GM18909 (cell line): Measurements from ENCODE around the gene ELAVL1.

Experiments
- ATAC-seq: cut with Tn5 transposase; IDR thresholded peaks from one replicate; pipeline ENCODE4 v1.9.1; 2021; ENCODE audit warnings: mild to moderate bottlenecking; ENCODE audit not compliant: unreplicated experiment, poor library complexity

Gene ELAVL1

DNA sequence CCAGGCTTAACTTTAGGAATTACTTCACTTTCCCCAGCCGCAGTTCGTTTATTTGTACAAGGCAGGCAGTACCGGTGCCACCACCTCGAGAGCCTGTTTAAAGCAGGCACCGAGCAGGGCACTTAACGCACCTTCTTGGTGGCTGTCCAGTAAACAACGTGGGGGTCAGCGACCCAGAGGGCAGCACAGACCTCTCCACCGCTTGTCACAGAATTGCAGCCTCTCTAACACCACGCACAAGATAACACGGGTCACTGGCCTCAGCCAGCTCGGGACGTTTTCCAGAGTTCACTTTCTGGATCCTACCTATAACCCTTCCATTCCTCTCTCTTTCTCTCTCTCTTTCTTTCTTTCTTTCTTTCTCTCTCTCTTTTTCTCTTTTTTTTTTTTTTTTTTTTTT, 16.8 kb upstream of the ELAVL1 start:
- ATAC-seq, result no peak

DNA sequence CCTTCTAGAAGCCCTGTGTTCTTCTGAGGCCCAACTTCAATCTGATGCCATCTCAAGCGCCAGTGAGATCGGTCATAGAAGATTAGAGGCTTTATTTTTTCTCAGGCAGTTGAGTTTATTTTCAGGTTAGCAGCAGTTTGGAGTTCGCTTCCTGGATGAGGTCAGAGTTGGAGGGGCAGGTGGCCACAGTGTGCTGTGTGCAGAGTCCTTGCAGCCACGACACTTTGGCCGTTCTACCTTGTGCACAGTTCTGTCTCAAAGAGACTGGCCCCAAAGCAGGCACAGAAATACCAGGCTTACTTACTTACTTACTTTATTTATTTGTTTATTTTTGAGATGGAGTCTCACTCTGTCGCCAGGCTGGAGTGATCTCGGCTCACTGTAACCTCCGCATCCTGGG, 15.9 kb upstream of the ELAVL1 start:
- ATAC-seq, result no peak

DNA sequence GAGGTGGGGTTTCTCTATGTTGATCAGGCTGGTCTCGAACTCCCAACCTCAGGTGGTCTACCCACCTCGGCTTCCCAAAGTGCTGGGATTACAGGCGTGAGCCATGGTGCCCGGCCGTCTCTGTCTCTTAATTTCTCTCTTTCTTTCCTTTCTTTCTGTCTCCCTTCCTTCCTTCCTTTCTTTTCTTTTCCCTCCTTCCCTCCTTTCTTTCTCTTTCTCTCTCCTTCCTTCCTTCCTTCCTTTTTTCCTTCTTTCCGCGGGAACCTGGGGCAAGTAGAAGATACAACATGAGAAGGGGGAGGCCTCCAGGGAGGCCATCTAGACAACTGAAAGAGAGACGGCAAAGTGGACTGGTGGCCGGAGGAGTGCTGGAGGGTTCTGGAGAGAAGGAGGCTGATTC, 15.2 kb upstream of the ELAVL1 start:
- no peak for ATAC-seq

DNA sequence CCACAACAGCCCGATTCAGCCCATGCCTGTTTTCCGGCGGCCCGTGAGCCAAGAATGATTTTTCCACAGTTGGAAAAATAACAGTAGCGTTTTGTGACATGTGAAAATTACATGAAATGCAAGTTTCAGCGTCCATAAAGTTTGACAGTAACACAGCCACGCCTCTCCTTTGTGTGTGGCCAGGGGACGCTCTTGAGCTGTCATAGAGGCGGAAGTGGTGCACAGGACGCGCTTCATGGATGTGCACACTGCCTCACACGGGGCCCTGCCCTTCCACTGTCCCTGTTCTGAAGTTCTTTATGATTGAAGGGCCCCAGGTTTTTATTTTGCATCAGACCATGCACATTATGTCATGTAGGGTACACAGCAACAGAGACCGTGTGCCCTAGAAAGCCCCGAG, 12.4 kb upstream of the ELAVL1 start:
- ATAC-seq, result no peak

DNA sequence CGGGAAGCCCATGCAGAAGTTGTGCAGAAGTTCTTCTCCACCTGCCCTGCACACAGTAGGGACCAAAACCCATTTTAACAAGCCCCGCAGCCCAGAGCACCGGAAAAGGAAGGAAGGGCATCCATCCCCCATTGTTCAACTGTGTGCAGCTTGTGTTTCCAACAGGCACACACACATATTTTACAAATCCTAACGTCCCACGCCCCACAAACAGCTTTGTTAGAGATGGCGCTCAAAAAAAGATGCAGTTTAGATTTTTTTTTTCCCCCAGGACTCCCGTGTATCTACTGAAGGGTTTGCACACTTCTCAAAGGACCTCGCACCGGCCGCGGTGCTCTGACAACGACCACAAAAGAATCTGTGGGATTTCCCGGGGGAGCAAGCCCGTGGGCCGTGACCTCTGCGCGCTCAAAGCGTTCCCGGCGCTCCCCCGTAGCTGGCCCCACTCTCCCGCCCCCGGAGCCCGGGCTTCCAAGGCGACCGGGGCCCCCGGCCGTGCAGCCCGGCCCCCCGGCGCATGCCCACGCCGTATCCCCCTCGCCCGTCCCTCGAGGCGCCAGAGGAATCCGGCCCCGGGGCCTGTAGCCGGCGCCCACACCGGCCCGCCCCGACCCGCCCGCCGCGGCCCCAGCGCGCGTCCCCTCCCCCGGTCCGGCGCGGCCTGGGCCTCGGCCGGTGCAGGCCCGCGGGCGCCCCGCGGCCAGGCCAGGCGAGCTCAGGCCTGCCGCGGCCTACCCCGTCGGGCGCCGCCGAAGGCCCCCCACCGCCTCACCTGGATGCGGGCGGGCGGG, 523 bp downstream of the ELAVL1 start:
- ATAC-seq, result peak; percentile 38

DNA sequence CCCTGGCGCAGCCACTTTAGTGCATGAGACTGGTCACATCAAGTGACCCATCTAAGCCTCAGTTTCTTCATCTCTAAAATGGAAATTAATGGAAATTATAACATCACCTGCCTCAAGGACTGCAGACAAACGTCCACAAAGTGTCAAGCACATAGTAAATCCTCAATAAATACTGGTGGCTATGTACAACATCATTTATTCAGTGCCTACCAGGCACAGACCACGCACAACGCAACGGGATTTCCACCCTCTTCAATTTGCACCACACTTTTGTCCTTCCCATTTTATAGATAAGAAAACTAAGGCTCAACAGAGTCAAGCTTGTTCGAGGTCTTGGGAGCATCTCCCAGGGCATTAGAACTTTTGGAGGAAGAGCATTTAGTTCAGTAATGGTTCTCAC, 1.4 kb downstream of the ELAVL1 start:
- ATAC-seq, result no peak

DNA sequence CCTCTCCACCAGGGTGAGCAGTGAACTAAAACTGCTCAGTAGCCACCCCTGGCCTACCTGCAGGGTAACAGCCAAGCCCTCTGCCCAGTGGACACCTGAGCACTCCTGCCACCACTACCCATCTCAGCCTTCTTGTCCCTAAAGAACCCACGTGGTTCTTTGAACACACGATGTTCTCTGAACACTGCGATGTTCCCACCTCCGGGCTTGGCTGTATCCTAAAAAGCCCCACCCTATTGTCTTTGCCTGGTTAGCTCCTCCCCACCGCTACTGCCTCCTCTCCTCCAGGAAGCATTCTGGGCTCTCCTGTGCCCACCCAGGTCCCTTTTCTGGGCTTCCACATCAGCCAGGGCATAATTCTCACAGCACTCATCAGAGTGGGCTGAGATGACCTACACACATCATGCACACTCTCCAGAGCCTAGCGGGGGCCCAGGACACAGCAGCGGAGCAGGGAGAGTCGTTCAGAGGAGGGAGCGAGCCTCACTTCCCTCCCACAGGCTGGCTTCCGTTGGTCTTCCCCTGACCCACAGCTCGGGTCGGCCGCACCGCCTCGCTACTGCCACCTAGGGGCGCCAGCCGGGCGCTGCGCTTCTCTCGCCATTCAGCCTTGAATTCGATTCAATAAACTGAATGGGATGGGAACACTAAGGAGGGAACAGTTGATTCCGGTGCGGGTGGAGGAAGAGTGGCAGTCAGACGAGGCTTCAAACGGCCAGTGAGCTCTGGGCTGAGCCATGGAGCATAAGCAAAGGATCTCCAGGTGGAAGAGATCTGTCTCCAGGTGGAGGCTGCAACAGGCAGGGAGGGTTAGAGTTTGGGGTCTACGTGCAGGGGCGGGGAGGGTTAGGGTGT, 3.2 kb downstream of the ELAVL1 start:
- ATAC-seq, result peak; percentile 43

DNA sequence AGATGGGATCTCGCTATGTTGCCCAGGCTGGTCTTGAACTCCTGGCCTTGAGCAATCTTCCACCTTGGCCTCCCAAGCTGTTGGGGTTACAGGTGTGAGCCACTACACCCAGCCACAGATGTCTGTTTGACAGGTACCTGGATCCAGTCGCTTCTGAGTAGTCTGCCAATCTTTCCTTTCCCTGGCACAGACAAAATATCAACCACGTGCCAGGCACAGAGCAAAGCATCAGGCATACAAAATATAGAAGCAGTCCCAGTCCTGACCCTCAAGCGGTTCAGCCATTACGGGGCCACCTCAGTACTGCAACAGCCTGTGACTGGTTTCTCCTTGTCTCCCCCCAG, 3.8 kb downstream of the ELAVL1 start:
- ATAC-seq, result no peak

DNA sequence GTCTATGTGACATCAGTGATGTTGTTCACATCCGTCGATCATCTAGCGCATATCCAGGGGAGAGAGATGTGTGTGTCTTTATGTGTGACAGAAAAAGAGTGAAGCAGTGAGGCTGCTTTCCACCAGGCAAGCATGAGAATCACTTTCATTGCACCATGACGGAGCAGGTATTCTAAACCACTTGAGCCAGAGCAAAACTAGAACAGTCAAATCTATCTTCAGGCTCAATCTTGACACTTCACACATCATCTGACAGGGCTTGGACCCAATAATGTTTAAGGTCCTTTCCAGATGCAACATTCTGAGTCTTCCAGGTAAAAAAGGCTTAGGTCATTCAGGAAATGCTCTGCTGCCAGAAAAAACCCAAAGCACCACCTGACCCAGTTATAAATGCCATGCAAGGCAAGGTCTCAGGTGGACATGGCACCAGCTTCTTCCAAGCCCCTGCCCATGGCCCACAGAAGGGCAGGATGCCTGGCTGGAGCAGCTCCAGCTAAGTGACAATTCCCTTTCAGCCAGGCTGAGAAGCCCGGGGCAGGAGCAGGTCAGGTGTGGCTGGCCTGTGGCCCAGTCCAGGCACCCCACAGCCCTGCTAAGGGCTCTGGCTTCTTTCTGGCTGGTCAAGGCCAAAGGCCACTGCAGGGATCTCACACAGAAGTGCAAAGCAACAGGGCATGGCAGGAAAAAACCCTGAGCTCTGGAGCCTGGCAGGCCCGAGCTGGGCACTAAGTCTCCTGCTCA, 5.0 kb downstream of the ELAVL1 start:
- ATAC-seq, result no peak

DNA sequence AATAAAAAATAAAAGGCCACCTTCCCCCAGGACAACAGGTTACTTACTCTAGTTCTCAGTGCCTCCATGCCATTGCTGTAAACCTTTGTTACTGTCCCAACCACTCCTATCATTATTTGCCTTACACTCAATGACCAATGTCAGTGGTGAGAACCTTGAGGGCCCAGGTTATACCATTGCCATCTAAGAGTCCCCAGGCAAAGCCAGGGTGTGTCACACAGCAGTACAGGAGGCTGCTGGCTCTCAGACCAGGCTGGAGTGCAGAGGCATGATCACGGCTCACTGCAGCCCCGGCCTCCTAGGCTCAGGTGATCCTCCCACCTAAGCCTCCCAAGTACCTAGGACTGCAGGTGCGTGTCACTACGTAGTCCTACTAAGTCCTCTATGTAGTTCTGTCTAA, 6.1 kb downstream of the ELAVL1 start:
- ATAC-seq, result no peak

DNA sequence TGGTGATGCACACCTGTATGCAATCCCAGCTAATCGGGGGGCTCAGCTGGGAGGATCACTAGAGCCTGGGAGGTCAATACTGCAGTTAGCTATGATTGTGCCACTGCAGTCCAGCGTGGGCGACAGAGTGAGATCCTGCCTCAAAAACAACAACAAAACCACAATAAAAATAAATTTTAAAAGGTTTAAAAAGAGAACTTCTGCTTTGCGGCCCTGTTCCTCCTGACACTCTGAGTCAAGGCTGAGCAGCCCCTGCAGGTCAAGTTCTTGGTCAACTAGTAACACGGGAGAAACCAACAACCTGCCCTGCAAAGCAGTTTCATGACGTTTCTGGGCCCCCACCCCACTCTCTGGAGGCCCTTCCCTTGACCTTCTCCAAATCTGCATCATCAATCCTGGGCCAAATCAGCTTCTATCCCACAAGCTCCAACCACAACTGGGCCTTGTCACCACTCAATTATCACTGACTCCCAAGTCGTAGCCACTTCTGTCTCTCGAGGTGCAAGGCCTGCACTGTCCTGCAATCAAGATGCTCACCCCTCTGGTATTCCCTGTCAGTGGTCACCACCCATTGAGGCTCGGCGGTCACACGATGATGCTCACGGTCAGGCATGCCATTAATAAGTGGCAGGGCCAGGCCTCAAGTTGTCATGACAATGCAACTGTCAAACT, 7.5 kb downstream of the ELAVL1 start:
- ATAC-seq, result no peak

DNA sequence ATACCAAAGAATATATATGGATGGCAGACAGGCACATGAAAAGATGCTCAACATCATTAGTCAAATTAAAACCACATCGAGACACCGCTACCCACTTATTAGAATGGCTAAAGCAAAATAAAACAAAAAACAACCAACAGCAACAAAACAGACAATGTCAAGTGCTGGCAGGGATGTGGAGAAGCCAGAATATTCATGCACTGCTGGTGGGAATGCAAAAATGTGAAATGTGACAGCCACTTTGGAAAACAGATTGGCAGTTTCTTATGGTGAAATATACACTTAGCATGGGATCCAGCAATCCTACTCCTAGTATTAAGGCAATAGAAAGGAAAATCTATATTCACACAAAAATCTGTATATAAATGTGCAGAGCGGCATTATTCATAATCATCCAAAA, 8.6 kb downstream of the ELAVL1 start:
- no peak for ATAC-seq

DNA sequence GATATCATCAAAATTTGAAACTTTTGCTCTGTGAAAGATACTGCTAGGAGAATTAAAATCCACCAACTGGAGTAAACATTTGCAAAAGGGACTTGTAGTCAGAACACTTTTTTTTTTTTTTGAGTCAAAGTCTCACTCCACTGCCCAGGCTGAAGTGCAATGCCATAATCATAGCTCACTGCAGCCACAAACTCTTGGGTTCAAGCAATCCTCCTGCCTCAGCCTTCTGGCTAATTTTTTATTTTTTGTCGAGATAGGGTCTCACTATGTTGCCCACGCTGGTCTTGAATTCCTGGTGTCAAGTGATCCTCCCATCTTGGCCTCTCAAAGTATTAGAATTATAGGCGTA, 9.7 kb downstream of the ELAVL1 start:
- no peak for ATAC-seq

DNA sequence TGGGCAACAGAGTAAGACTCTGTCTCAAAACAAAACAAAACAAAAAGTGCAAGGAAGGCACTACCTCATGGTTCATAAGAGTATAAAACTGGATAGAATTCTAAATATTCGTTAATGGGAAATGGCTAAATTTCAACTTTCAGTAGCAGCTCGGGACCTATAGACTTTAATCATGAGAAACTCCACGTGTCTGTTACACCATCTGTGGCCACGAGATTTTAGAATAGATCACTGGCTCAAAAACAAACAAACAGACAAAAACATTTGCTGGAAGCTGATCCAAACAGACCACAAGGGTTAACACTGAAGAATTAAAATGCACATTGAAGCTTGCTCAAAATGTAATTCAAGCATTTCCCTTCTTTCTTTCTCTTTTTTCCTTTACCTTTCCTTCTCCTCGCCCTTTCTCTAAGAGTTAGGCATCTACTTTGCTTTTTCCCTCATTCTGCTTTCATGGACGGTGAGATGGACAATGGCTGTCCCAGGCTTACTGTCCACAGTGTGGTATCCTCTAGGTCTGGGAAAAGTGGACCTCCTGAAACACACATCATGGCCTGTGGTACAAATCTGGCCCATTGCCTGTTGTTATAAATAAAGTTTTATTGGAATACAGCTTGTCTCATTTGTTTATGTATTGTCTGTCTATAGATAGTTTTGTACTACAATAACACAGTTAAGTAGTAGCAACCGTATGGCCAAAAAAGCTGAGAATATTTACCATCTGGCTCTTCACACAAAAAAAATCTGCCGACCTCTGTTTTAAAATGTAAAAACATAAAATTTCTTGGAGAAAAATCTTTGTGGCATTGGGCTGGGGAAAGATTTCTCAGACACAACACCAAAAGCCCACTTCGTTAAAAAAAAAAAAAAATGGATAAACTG, 10.3 kb downstream of the ELAVL1 start:
- ATAC-seq, result no peak

DNA sequence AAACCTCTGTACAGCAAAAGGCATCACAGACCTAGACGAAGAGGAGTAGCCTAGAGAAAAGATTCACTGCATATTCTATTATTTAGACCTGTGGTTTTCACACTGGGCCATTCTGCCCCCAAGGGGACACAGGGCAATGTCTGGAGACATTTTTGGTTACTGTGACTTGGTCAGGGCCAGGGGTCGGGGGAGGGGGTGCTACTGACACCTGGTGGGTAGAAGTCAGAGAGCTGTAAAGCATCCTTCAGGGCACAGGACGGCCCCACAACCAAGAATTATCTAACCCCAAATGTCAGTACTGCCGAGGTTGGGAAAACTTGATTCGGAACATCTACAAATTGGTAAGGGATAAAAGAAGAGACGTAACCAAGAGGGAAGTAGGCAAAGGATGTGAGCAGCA, 11.3 kb downstream of the ELAVL1 start:
- ATAC-seq, result no peak

DNA sequence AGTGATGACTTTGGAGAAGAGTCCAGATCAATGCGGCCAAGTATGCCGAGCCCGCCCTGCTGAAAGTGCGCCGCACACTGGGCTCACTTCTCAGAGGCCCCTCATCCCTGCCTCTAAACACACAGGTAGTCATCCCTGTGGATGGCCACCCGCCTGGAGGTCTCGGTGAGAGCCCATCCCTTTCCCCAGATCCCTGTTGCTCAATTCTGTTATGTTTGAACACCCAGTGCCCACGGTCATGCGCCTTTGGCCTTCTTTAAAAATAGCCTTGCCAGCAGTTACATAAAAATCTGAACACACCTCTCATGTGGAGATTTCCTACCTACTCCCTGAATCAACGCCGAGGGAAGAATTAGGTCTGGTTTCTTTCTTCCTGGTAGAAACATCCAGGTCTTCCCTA, 11.9 kb downstream of the ELAVL1 start:
- ATAC-seq, result no peak

DNA sequence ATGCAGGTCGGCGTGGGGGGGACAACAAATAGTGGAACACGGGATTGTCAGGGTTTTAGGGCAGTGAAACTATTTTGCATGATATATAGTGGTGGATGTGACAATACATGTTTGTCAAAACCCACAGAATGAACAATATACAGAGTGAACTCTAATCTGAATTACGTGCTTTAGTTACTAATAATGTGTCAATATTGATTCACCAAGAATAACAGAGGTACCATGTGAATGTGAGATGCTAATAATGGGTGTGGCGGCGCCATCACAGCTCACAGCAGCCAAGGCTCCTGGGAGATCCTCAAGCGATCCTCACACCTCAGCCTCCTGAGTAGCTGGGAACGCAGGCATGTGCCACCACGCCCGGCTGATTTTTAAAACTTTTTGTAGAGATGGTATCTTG, 12.9 kb downstream of the ELAVL1 start:
- no peak for ATAC-seq

DNA sequence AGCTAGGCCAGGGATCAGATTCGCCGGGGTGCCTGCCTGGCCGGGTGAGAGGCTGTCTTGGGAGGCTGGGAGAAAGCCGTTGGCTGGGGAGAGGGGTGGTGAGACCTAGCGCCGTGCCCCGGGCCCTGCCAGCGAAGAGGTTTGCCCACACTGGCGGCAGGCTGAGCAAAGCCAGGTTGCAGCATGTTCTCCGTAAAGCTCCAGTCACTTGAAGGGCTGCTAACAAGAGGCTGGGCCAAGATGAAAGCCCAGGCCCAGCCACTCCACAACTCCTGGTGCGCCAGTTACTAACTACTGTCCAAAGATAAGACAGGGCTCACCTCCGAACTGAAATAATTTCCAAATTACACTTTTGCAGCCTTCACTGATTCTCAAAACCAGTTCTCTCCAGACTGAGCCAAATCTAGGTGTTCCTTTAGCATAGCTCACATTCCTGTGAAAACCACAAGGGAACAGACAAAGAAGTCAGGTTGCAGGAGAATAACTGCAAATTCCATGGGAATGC, 16.3 kb downstream of the ELAVL1 start:
- ATAC-seq, result no peak

DNA sequence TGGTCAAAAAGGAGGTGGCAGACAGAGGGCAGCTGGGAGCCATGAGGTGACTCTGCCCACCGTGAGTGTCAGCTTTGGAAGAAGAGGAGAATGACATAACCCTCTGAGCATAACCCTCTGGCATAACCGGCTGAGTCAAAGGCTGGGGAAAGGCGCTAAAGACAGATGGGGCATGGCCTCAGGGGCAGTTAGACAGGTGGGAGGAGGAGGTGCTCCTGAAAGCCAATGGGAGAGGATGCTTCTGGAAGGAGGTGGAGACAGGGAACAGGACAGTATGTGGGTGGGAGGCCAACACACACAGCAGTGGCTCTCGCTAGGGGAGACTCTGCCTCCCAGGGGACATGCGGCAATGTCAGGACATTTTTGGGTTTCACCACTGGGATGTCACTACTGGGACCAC, 17.1 kb downstream of the ELAVL1 start:
- ATAC-seq, result no peak
